NCI-H226 (cell line): ENCODE results near the gene TUBGCP2.

Experiments
- DNase-seq: peaks from one replicate; pipeline ENCODE4 v3.0.0-alpha.2; 2015

The TUBGCP2 gene

DNA sequence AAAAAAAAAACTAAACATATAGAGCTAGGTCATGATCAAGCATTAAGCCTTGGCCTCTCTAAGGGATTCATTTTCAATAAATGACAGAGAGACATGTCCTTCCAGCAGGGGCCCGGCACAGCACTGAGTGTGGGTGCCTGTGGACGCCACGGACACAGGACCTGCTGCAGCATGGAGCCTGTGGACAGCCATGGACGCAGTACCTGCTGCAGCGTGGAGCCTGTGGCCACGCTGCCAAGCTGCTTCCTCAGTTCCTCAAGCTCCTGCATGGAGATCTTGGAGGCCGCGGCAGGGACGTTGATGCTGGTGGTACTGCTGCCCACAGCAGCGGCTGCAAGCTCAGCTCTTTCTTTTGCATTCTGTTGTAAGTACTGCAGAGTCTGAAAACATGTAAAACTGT is 9.4 kb downstream of the TUBGCP2 start:
- no peak for DNase-seq

DNA sequence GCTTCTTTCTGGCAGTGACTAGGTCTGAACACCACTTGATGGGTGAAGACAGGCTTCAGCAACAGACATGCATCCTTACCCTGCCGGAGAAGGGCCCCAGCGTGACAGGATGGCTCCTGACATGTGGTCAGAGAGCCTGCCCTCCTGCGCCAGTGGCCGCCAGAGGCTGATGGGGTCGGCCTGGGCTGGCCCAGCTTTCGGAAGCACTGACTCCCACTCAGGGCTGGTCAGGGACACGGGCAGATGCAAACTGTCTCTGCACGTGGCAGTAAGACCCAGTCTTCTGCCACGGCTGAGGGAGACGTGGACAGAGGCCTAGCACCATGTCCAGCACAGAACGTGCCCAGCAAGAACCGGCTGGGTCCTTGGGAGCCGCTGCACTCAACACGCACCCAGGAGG is 10.2 kb downstream of the TUBGCP2 start:
- no peak for DNase-seq

DNA sequence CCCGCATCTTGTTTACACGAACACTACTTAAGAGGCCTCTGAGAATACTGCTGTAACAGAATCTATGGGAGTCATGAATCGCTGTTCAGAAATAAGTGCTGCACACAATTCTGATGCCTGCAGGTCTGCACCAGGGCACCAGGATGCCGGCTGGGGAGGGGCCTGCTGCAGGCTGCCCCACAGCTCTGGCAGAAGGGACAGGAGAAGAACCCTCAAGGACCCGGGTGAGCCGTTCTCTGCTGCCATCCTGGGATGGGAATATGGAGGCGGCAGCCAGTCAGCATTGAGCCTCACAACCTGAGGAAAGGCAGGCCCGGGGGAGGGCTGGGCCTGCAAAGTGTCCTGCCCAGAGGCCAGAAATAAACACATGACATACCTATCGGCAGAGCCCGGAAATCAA is 11.2 kb downstream of the TUBGCP2 start:
- no peak for DNase-seq

DNA sequence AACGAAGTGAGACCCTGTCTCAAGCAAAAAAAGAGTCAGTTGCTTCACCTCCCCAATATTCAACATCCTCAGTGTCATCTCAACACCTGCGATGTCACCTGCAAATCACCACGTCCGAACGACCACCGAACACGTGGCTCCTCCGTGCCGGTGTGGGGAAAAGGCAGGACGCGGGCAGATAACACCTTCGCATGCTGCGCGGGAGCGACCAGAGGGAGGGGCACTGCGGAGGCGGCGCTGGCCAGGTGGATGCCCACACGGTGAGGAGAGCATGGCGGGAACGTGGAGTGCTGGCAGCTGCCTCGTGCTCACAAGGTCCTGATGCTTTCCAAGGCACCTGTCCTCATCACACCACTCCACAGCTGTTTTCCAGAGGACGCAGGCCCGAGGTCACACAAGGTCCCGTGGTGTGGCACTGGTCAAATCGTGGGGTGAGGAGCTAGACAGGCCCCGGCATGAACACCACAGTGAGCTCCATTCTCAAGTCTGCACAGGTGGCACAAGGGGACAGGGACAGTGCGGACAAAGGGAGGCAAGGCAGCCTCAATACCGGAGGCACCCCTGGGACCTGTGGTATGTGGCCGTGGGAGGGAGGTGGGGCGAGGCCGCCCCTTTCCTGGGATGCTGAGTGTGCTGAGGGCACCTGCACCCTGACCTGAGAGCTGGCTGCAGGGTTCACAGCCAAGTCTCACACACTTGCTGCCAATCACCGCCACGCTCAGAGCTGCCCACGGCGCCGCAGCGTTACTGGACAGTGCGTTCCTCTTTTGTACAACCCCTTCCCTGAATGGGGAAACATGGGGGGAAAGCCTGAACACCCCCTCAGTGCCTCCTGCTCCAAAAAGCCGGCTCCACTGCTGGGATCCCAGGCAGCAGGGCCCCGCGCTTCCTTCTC is 13.0 kb downstream of the TUBGCP2 start:
- no peak for DNase-seq

DNA sequence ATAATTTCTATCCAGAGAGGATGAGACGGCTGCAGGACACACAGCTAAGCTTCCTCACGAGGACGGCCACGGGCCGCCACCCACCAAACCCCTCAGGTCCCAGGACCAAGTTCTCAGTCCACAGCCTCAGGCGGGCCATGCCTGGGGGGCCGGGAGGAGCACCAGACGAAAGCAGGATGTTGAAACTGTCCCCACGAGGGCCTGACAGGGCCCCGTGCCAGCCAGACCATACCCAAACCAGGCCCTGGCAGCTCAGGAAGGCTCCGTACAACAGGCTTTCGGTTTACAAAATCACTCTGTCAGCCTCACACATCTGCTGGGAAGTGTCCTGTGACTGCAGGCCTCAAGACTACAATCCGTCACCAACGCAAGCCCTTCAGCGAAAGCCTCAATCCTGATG is 14.5 kb downstream of the TUBGCP2 start:
- DNase-seq, result no peak

DNA sequence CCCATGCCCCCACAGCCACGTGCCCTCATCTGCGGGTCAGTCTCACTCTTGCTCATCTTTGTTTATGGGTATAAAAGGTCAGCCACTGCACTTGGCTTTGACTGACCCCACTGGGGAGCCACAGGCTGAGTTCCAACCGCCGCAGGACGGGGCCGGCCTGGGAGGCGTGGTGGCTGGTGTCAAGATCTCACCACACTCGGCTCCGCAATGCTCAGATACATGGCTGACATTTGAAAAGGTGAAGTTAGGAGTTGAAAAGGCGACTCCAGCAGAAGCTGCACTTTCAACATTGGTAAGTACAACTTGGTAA is 14.9 kb downstream of the TUBGCP2 start:
- no peak for DNase-seq

DNA sequence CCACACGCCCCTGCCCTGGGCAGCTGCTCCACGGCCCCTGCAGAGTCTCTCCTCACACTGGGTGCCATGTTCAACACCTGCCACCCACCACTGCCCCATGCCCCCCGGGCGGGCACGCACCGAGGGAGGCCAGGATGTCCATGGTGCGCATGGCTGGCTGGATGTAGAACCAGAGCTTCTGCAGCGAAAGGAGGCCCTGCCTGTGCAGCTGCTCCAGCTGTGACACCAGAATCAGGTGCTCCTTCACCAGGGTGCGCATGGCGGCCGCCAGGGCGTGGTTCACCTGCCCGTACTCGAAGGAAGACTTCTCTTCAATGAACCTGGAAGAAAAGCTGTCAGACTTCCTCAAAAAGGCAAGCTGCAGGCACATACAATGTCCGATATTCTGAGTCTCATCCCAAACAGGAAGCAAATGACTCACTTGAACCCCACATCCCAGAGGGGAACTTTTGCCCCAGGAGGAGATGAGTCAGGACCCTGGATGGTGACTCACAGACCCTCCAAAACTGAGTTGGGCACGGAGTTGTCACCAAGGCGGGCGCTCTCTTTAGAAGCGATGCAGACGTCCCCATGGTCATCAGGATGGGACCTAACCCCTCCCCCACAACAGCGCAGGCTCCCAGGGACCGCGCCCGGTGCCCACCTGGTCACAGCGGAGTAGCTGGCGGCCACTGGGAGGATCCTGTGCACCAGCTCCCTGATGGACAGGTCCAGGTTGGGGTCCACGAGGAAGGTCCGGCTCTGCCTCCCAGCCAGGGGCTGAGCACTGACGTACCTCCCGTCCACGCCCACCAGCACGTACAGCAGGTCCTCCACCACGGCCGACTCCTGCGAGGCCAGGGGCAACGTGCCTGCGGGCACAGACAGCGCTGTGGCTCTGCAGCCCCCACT is 15.5 kb downstream of the TUBGCP2 start:
- DNase-seq, result peak; percentile 25

DNA sequence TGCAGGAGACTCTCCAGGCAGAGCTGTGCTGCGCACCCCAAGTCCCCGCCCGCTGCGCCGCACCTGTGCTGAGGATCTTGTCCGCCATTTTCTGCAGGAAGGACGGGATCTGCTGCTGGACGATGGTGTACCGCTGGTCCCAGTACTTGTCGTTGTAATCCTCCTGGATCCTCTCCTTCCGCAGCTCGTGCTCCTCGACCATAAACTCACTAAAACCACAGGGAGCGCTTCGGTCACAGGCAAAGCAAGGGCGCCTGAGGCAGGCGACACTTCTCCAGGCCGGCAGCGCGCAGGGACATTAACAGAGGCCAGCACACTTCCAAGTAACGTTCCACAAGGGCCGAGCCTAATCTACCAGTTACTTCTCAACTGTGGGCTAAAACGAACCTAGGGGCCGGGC is 18.9 kb downstream of the TUBGCP2 start:
- DNase-seq, result no peak

DNA sequence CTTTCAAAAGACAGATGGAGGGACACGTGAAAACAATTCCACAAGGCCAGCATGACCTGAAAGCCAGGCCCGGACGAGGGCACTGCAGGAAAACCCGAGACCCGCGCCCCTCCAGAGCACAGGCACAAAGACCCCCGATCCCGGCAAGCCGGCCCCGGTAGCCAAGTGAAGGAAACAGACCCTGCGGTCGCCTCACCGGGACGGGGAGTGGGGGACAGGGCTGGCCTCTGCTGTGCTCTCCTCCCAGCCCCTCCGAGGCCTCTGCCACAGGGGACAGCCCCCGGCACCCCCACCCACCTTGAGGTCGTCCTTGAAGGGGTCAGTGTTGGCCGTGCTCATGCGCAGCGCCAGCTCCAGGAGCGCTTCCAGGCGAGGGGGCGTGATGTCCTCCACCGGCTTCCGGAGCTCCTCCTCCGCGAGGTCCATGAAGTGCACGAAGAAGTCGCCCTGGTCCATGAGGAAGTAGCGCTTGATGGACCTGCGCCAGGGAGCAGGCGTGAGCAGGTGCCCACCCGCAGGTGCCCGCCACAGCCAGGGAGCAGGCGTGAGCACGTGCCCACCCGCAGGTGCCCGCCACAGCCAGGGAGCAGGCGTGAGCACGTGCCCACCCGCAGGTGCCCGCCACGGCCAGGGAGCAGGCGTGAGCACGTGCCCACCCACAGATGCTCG is 20.7 kb downstream of the TUBGCP2 start:
- no peak for DNase-seq

DNA sequence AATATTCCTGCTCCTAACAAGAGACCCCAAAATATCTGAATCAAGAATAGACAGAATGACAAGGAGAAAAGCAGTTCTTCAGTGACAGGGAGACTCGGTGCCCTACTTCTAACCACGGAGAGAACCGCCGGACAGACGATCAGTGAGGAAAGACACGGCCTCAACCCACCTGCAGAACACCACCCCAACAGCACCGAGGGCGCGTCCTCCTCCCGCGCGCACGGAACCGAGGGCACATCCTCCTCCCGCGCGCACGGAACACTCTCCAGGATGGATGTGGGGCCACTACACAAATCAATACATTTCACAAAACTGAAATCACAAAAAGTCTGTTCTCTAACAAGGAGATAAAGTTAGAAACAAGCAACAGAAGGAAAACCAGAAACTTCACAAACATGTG is 22.3 kb downstream of the TUBGCP2 start:
- DNase-seq, result no peak

DNA sequence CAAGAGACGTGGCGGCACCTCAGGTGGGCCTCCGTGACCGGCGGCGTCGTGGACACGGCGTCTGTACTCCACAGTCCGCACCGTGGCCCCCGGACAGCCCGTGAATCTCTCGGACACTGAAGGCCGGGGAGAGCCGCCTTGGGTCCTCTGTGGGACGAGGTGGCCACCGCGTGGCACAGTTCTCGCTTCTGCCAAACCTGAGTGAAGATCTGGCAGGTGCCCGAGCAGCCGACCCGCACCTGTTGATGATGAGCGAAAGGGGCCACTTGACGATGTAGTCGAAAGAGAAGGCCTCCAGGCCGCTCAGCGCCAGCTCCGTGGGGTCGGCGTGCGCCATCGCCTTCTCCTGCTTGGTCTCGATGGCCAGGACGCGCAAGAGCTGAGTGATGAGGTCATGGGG is 23.5 kb downstream of the TUBGCP2 start:
- no peak for DNase-seq

DNA sequence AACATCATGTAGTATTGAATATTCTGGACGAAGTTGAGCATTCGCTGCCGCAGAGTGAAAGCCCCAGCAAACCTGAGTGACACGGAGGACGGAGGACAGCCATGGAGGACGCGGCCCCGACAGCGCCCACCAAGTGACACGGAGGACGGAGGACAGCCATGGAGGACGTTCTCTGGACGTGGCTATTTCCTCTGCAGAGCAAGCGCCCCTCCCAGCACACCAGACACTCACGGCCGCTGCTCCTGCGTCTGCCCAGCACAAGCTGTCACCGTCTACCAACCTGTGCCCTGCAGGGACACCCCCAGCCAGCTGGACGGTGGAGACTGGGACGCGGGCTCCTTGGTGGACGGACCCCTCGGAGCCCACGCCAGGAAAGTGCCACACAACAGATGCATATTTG is 24.7 kb downstream of the TUBGCP2 start:
- DNase-seq, result no peak

DNA sequence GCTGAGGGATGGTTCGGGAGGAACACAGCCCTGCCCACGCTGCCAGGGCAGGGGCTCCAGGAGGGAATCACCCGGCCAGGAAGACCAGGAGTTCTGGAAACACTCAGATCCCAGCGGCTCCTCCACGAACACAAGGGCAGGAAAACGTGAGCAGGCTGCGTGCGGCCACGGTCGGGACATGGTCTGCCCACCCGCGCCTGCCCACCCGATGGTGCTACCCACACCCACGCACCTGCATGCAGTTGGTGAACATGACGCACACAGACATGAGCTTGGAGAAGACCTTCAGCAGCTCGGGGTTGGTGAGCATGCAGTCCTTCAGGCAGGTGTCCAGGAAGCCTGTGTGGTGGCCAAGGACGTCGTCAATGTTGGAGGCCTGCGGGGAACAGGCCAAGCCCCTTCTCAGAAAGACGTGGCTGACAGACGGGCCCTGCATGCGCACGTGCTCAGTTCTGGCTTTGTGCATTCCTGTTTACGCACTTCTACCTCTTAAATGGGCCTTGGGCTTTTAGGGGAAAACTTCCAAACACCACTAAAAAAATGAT is 25.8 kb downstream of the TUBGCP2 start:
- DNase-seq, result no peak

DNA sequence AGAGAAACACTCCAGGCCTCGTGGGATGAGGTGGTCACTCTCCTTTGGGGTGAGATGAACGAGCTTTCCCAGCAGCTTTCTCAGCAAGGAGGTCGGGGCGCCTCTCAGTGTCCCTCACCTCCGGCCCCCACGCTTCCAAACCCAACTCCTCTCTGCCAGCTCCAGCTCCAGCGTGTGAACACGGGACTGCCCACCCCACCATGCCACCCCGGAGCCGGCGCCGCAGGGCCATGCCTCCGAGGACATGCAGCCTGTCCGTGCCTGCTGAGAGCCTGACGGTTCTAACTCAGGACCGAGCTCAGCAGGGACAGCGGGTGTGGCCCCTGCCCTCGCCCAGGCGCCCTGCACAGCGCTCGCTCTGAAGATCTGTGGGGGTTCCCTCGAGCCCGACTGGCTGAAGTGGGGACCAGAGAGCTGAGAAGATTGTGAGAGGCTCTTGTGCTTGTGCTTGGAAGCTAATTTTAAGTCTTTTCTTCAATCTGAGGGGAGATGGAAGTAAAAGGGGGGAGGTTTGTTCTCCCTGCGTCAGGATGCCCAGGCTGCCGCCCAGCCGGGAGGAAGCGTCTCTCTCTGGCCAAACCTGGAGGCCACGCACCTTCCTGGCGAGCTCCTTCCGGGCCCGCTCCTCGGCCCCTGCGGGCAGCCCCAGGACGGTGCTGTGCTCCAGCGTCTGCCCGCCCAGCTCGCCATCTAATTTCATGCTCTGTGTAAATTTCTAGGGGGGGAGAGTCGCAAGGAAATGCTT is 26.9 kb downstream of the TUBGCP2 start:
- DNase-seq, result no peak

DNA sequence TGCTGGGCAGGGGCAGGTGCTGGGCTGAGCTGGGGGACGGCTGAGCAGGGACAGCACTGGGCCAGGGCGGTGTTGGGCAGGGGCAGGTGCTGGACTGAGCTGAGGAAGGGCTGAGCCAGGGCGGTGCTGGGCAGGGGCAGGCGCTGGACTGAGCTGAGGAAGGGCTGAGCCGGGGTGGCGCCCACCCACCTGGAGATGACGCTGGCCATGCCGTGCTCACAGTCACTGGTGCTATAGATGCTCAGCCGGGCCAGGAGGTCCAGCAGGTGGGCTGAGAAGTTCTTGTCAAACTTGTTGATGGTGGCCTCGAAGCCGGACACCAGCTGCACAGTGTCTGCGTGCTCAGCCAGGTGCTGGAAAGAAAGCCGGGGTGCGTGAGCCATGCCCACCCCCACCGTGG is 27.6 kb downstream of the TUBGCP2 start:
- DNase-seq, result no peak

DNA sequence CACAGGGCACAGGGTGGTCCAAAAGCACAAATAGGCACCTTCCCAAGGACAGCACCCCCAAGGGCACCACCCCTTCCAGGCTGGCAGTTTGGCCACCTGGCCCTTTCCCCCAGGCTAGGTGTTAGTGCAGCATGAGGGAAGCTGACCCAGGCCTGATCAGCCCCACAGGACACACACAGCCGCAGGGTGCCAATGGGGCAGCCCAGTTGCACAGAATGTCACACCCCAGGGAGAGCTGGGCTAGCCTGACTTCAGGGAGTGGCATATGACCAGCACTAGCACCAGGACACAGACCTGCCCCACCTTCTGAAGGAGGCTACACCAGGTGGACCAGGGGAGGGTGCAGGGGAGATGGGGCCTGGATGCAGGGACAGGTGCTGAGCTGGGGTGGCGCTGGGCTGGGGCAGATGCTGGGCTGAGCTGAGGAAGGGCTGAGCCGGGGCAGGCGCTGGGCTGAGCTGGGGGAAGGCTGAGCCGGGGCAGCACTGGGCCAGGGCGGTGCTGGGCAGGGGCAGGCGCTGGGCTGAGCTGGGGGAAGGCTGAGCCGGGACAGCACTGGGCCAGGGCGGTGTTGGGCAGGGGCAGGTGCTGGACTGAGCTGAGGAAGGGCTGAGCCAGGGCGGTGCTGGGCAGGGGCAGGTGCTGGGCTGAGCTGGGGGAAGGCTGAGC is 28.1 kb downstream of the TUBGCP2 start:
- DNase-seq, result no peak

DNA sequence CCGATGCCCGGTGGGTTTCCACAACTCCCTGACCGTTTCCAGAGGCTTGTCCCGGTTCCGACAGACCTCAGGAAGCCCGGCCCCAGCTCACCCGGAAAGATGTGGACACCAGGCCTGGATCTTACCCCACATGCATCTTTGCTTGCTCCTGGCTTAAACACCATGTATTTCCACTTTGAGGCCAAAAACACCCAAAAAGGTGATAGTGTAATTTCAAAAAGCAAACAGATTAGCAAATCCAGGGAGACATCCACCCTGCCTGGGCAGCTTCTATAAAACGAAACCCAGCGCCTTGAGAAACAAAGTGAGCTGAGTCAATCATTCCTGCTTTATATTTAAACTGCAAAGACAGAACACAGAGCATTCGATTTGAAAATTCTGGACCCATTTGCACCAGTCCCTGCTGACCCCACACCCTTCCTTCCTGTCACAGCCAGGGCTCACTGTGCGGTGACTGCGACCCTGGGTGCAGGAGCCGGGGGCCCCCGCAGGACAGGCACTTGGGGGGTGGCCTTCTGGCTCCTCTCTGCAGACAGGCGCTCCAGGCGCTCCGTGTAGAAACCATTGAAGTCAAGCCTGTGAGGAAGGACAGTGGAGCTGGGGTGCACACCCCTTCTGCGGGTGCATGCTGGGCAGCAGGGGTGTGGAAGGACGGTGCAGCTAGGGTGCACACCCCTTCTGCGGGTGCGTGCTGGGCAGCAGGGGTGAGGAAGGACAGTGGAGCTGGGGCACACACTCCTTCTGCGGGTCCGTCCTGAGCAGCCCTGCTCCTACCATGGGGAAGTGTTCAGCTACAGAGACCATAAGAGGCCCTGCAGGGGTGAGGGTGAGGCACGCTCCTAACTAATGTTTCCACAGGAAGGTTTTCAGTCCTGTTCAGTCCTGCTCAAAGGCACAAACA is 29.1 kb downstream of the TUBGCP2 start:
- DNase-seq, result no peak

DNA sequence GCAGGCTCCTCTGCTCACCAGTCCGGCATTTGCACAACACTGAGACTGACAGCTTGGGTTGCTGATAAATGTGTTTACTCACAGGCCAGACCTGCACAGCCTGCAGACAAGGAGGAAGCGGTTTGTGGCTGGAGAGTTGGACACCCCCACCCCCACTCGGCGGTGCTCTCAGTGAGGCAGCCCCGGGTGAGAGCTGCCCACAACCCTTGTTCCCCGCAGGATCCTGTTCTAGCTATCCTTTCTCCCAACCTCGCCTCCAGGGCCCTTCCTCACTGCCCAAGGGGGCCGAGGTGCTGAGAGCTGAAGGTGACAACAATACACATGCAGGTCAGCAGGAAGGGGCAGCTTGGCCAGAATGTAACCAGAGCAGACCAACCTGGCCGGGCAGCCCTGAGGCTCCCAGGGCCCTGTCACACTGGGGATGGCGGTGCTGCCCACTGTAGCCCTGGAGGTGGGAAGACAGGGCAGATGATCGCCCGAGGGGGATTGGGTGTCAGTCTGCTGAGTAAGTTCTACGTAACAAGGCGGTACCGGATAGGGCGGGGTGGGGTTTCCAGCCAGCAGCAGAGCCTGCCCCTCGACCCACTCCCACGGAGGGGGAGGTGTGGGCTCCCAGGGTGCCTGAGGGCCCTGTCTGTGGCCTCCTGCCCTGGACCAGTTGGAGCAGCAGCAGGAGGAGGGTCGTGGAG is 30.0 kb downstream of the TUBGCP2 start:
- DNase-seq, result peak; percentile 83

DNA sequence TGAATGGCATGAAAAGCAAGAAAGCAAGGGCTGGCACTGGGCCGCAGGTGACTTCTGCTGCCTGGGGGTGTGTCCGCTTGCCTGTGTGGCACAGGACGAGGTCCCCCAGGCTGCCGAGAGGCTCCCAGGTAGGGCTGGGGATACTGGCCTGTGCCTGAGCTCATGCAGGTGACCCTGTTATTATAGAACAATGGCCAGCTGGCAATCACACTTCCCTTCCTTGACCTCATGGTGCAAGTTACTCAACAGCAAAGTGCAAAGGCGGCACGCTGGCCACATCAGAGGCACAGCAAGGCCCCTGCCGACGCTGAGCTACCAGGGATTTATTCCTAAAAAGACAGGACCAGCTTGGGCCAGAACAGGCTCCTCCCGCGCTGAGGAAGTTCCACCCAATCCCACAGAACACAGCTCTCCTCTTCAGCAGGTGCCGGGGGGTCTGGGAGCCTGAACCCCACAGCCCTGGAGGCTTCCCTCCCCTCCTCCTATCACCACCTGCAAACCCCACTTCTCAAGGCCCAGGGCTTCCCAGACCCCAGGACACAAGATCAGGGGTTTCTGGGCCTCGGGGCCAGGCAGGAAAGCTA is 30.6 kb downstream of the TUBGCP2 start:
- DNase-seq, result no peak
